GM06990 (cell line): ENCODE results near the gene SDK1.

ENCODE experiments used
- DNase-seq: peaks from one replicate; pipeline ENCODE4 v3.0.0-alpha.2; 2011; ENCODE audit not compliant: insufficient read length; ENCODE audit errors: extremely low read depth
- H3K27me3 ChIP-seq: replicated peaks from 2 replicates; pipeline ENCODE4 v1.6.0; 2011; ENCODE audit warnings: low read length; ENCODE audit not compliant: control insufficient read depth, insufficient read depth
- H3K36me3 ChIP-seq: 2 replicates; pipeline ENCODE4 v1.5.1; 2011; ENCODE audit warnings: low read length; ENCODE audit not compliant: control insufficient read depth, insufficient read depth
- H3K4me3 ChIP-seq: replicated peaks from 2 replicates; pipeline ENCODE4 v1.5.1; 2011; ENCODE audit warnings: low read depth, mild to moderate bottlenecking, control low read depth, low read length
- TF ChIP-seq, protein P1 (sequence below): IDR thresholded peaks from 2 replicates; pipeline ENCODE4 v1.5.1; 2011; ENCODE audit warnings: low read length, control low read depth, mild to moderate bottlenecking, inconsistent platforms; ENCODE audit not compliant: insufficient read depth, poor library complexity, severe bottlenecking

SDK1 gene

DNA sequence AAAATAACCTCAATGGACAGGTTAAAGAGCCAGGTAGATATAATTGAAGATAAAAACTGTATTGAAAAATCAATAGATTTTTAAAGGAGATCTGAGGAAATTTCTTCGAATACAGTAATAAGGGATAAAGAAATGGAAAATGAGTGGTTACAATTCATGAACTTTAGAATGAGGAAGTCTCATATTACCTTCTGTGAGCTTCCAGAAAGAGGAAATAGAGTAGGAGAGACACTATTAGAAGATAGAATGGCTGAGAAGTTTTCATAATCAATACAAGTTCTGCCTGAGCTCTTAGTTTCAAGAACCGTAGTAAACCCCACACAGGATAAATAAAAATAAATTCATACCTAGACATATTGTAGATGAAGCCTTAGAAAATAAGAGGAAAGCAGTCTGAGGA, 11.5 kb downstream of the SDK1 start:
- DNase-seq, result no peak
- TF ChIP-seq, protein P1, sequence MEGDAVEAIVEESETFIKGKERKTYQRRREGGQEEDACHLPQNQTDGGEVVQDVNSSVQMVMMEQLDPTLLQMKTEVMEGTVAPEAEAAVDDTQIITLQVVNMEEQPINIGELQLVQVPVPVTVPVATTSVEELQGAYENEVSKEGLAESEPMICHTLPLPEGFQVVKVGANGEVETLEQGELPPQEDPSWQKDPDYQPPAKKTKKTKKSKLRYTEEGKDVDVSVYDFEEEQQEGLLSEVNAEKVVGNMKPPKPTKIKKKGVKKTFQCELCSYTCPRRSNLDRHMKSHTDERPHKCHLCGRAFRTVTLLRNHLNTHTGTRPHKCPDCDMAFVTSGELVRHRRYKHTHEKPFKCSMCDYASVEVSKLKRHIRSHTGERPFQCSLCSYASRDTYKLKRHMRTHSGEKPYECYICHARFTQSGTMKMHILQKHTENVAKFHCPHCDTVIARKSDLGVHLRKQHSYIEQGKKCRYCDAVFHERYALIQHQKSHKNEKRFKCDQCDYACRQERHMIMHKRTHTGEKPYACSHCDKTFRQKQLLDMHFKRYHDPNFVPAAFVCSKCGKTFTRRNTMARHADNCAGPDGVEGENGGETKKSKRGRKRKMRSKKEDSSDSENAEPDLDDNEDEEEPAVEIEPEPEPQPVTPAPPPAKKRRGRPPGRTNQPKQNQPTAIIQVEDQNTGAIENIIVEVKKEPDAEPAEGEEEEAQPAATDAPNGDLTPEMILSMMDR, result no peak
- H3K36me3 ChIP-seq, result no peaks in the 10 kb centered on the region
- H3K27me3 ChIP-seq, result no peaks in the 10 kb centered on the region
- no peak overlapping the region for H3K4me3 ChIP-seq

DNA sequence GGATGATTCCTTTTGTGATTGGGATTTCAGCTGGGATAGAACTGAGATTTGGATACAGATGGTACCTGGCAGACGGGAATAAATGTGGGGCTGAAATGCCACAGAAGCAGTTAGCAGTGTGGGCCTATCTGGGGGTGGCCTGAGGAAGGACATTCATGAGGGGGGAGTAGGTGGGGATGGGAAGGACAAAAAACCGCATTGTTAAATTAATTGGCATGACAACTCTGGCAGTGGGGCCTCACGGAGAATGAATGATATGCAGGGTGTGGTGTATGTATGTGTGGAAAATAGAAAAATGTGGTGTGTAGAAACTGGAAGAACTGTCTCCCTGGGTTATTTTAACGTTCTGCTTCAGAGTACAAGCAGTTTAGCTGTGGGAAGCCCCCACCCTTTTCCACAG, 17.8 kb downstream of the SDK1 start:
- no peaks in the 10 kb centered on the region for H3K27me3 ChIP-seq
- no peaks in the 10 kb centered on the region for H3K36me3 ChIP-seq
- TF ChIP-seq, protein P1, result no peak
- H3K4me3 ChIP-seq, result no peak overlapping the region
- DNase-seq, result no peak

DNA sequence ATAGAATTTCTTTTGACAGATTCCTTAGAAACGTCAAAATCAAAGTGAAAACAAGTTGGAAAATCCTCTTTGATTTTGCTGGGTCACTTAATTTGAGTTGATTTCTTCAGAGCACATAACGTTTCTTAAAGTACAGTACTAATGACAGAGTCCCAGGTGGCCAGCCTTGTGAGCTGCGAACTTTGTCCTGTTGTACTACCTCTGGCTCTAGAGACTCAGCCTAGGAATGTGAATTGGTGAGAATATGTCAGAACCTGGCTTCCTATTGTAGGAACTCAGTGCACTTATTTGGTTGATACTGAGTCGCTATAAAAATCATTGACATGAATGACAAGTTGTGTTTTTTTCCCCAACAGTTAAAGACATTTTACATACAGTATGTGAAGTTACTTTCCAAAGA, 20.2 kb downstream of the SDK1 start:
- H3K36me3 ChIP-seq, result no peaks in the 10 kb centered on the region
- H3K4me3 ChIP-seq, result no peak overlapping the region
- TF ChIP-seq, protein P1, result no peak
- DNase-seq, result no peak
- no peaks in the 10 kb centered on the region for H3K27me3 ChIP-seq

DNA sequence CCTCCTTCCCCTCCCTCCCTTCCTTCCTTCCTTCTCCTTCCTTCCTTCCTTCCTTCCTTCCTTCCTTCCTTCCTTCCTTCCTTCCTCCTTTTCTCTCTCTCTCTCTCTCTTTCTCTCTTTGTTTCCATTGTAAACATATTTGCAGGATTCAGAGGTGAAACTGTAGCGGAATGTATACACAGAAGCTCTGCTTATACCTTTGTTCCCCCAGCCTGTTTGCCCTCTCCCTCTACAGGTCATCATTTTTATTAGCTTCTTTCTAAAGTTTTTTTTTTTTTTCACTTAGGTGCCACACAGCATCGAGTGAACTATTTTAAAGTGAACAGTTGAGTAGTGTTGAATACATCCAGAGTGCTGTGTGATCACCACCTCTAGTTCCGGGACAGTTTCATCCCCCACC, 20.7 kb downstream of the SDK1 start:
- TF ChIP-seq, protein P1, result no peak
- no peaks in the 10 kb centered on the region for H3K27me3 ChIP-seq
- no peak overlapping the region for H3K4me3 ChIP-seq
- no peak for DNase-seq
- no peaks in the 10 kb centered on the region for H3K36me3 ChIP-seq

DNA sequence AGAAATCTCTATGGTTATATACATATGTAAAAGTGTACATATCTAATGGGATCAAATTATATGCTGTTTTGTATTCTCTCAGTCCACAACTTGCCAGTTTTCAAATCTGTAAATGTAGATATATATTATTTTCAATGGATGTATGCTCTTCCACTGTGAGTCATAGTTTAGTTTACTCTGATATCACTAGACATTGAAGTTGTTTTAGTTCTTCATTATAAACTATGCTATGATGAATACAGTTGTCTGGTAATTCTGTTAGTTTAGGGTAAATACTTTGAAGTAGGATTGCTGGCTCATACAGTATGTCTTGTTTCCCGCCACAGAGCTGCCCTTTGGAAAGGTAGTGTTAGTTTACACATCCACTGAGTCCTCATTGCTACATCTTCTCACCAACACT, 25.2 kb downstream of the SDK1 start:
- Histone ChIP-seq H3K4me3 (no peak overlapping the region), H3K27me3 (no peaks in the 10 kb centered on the region), H3K36me3 (no peaks in the 10 kb centered on the region)
- TF ChIP-seq, protein P1, result no peak
- no peak for DNase-seq

DNA sequence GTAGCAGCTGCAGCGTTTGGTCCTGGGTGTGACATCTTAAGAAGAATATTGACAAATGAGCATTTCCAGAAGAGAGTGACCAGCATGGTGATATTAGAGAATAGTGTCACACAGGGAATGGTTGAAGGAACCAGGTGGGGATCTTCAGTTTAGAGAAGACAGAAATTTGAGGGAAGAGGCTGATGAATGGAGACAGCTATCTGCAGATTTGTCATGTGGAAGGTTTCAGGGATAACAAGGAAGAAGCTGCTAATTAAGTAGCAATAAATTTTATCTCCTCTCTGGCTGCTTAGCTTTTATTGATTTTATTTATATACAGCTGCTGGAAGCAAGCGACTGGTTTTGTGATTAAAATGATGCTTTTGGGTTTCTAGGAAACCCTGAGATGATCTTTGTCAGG, 26.0 kb downstream of the SDK1 start:
- no peak overlapping the region for H3K4me3 ChIP-seq
- H3K27me3 ChIP-seq, result no peaks in the 10 kb centered on the region
- TF ChIP-seq, protein P1, result no peak
- no peaks in the 10 kb centered on the region for H3K36me3 ChIP-seq
- DNase-seq, result no peak
